Vagina (tissue), 2 donors: Measurements from ENCODE around the gene CPLX3.

ENCODE experiments used
- CTCF ChIP-seq, 3 experiments: fragments of 450-650 bp in 2 of 3; fragments of 200-600 bp in 1 of 3; sonication (generic) in 1 of 3; IDR thresholded peaks; one replicate each; pipeline ENCODE4 v1.5.1; 2017 to 2019; ENCODE audit warnings: antibody characterized with exemption in 3 of 3, mild to moderate bottlenecking in 2 of 3, moderate library complexity in 2 of 3
- POLR2A ChIP-seq, 2 donors: fragments of 450-650 bp; IDR thresholded peaks; one replicate each; pipeline ENCODE4 v1.6.1; 2017; ENCODE audit warnings: antibody characterized with exemption in 2 of 2, mild to moderate bottlenecking in 2 of 2, moderate library complexity in 2 of 2

GRCh38 chr15:74825866-74826265, 561 bp upstream of the CPLX3 start:
- TF ChIP-seq POLR2A (IDR thresholded peaks at IDR 0.05), result no peak
- no peak for TF ChIP-seq CTCF (IDR thresholded peaks at IDR 0.05)
